ENCODE results near the gene RPH3AL.
"Not testable (repeated sequence)": the region's sequence is repeated elsewhere in the genome, so short reads cannot be mapped to it uniquely, and the experiment has no call there.

RPH3AL gene

DNA sequence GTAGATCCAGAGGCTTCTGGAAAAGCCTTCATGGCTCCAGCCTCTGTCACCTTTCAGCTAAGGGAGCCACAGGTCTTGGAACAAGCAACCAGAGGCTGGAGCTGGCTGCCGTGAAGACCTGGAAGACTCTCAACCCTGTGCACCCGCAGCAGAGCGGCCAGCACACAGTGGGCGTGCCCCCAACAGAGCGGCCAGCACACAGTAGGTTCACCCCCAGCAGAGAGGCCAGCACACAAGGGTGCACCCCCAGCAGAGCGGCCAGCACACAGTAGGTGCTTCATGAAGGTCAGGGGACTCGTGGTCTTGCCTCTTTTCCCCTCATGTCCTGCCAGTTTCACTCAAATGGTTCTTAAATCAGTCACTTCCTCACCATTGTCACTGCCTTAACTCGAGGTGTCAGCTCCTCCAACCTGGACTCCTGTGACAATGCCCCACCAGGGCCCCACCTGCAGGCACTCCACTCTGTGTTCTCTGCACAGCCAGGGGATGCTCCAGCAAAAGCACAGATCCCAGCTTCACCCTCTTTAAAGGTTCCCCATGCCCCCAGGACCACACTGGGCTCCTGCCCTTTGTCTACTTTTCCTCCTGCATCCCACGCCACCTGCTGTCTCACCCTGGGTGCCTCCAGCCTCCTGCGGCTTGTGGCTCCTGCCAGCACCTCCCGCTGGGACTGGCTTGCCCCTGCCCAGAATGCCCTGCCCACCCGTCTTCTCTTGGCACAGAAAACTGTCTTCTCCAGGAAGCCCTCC is 128.7 kb downstream of the RPH3AL start:
- no peaks in the 10 kb centered on the region for H3K27me3 Mint-ChIP-seq
- peak overlapping the region in 1 of 2 donors; percentile 8 for H3K27ac Mint-ChIP-seq
- no peak for ATAC-seq (replicated peaks)
- no peaks in the 10 kb centered on the region for H3K9me3 Mint-ChIP-seq
- DNase-seq: no peak
- H3K4me3 Mint-ChIP-seq: no peak overlapping the region
- peaks cover 0 to 5% of the 10 kb centered on the region in 2 donors for H3K4me1 Mint-ChIP-seq (ENCODE audit: low read depth in 2 of 2)
- H3K36me3 Mint-ChIP-seq (ENCODE audit: insufficient read depth): no peaks in the 10 kb centered on the region

DNA sequence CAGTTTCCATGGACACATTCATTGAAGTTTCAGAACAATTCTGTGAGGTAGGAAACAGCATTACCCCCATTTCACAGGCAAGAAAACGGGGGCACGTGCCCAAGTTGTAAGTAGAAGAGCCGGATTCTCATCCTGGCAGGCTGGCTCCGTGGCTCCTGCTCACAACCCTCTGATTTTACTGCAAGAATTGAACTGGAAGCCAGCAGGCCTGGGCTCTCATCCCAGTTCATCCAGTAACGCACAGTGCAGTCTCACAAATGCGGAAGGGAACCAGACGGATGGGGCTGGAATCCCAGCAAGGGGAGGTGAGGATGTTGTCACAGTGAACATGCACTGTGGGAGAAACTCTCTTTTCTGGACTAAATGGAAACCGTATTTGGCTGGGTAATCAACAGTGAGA is 130.4 kb downstream of the RPH3AL start:
- H3K27ac Mint-ChIP-seq: no peak overlapping the region
- no peaks in the 10 kb centered on the region for H3K9me3 Mint-ChIP-seq
- DNase-seq (no peak), ATAC-seq (replicated peaks) (no peak)
- H3K4me3 Mint-ChIP-seq: no peak overlapping the region
- no peaks in the 10 kb centered on the region for H3K27me3 Mint-ChIP-seq
- H3K36me3 Mint-ChIP-seq (ENCODE audit: insufficient read depth): no peaks in the 10 kb centered on the region
- peaks cover 0 to 5% of the 10 kb centered on the region in 2 donors for H3K4me1 Mint-ChIP-seq (ENCODE audit: low read depth in 2 of 2)

DNA sequence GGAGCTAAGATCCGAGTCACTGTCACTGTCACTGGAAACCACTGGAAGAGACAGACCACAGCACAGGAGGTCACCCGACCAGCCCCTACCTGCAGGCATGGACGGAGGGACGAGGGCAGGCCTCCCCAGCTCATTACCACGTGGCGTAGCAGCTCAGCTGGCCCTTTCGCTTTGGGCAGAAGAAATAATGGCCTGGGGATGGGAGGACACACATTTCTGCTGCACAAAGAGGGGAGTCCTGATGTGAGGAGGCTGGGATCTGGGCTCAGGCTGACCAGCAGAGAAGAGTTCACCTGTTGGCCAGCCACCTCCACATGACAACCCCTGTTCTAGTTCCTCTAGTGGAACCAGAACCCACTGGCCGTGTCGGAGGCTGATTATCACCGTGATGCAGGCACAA is 132.9 kb downstream of the RPH3AL start:
- peaks cover 0 to 6% of the 10 kb centered on the region in 2 donors for H3K4me1 Mint-ChIP-seq (ENCODE audit: low read depth in 2 of 2)
- no peak for DNase-seq
- H3K27ac Mint-ChIP-seq: no peak overlapping the region
- no peak overlapping the region for H3K4me3 Mint-ChIP-seq
- H3K36me3 Mint-ChIP-seq (ENCODE audit: insufficient read depth): no peaks in the 10 kb centered on the region
- no peaks in the 10 kb centered on the region for H3K27me3 Mint-ChIP-seq
- no peaks in the 10 kb centered on the region for H3K9me3 Mint-ChIP-seq
- ATAC-seq (replicated peaks): no peak

GRCh38 chr17:218432-219110 is 134.0 kb downstream of the RPH3AL start:
- H3K27me3 Mint-ChIP-seq: no peaks in the 10 kb centered on the region
- ATAC-seq (replicated peaks) (no peak), DNase-seq (no peak)
- H3K4me1 Mint-ChIP-seq (ENCODE audit: low read depth in 2 of 2): peaks cover 0 to 6% of the 10 kb centered on the region in 2 donors
- H3K27ac Mint-ChIP-seq: no peak overlapping the region
- H3K36me3 Mint-ChIP-seq (ENCODE audit: insufficient read depth): no peaks in the 10 kb centered on the region
- no peak overlapping the region for H3K4me3 Mint-ChIP-seq
- no peaks in the 10 kb centered on the region for H3K9me3 Mint-ChIP-seq

- no peak for ATAC-seq (replicated peaks)
- no peak overlapping the region for H3K27ac Mint-ChIP-seq
- no peak for DNase-seq
- H3K4me3 Mint-ChIP-seq: no peak overlapping the region
- no peaks in the 10 kb centered on the region for H3K36me3 Mint-ChIP-seq (ENCODE audit: insufficient read depth)
- H3K4me1 Mint-ChIP-seq (ENCODE audit: low read depth in 2 of 2): peaks cover 0 to 2% of the 10 kb centered on the region in 2 donors
- H3K9me3 Mint-ChIP-seq: no peaks in the 10 kb centered on the region
- H3K27me3 Mint-ChIP-seq: no peaks in the 10 kb centered on the region
Measured at GRCh38 chr17:216625-217024, 136.0 kb downstream of the RPH3AL start.

- DNase-seq; H3K27ac Mint-ChIP-seq; H3K36me3 Mint-ChIP-seq (ENCODE audit: insufficient read depth); H3K4me3 Mint-ChIP-seq; H3K9me3 Mint-ChIP-seq; ATAC-seq (replicated peaks); H3K4me1 Mint-ChIP-seq (ENCODE audit: low read depth in 2 of 2); H3K27me3 Mint-ChIP-seq: not testable (repeated sequence)
Measured at GRCh38 chr17:215563-216478, 136.8 kb downstream of the RPH3AL start.

DNA sequence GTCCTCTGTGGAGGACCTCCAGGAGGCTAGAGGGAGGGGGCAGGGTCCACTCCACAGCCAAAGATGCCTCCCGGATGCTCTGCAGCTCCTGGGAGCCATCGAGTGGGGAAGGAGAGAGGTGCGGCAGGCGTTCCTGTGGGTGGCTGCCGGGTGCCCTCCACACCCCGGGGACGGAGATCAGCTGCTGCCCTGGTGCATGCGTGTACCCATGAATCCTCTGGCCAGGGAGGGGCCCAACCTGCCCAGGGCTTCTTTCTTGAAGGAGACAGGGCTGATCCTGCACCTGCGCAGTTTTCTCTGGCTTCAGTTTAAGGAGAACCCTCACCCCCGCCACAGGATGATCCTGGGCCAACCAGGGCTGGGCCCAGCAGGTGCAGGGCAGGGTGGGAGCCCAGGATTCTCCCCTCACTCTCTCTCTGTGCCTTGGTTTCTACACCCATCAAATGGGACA is 137.7 kb downstream of the RPH3AL start:
- Mint-ChIP-seq H3K27ac (no peak overlapping the region), H3K9me3 (no peaks in the 10 kb centered on the region), H3K27me3 (no peaks in the 10 kb centered on the region), H3K4me3 (no peak overlapping the region), H3K4me1 (ENCODE audit: low read depth in 2 of 2) (peaks cover 0 to 2% of the 10 kb centered on the region in 2 donors), H3K36me3 (ENCODE audit: insufficient read depth) (no peaks in the 10 kb centered on the region)
- ATAC-seq (replicated peaks): no peak
- DNase-seq: no peak

- Mint-ChIP-seq H3K4me3 (no peak overlapping the region), H3K36me3 (ENCODE audit: insufficient read depth) (no peaks in the 10 kb centered on the region), H3K9me3 (peaks cover 3 to 4% of the 10 kb centered on the region in 2 donors), H3K27me3 (peaks cover 0 to 5% of the 10 kb centered on the region in 2 donors), H3K4me1 (ENCODE audit: low read depth in 2 of 2) (peaks cover 0 to 2% of the 10 kb centered on the region in 2 donors), H3K27ac (no peak overlapping the region)
- DNase-seq (no peak), ATAC-seq (replicated peaks) (no peak)
Measured at GRCh38 chr17:213286-214105, 139.1 kb downstream of the RPH3AL start.

GRCh38 chr17:210402-210801 is 142.2 kb downstream of the RPH3AL start:
- Mint-ChIP-seq H3K9me3 (peaks cover 3 to 12% of the 10 kb centered on the region in 2 donors), H3K27ac (no peak overlapping the region), H3K36me3 (ENCODE audit: insufficient read depth) (no peaks in the 10 kb centered on the region), H3K4me1 (ENCODE audit: low read depth in 2 of 2) (peaks cover 0 to 2% of the 10 kb centered on the region in 2 donors), H3K4me3 (no peak overlapping the region), H3K27me3 (peaks cover 0 to 5% of the 10 kb centered on the region in 2 donors)
- ATAC-seq (replicated peaks) (no peak), DNase-seq (no peak)

DNA sequence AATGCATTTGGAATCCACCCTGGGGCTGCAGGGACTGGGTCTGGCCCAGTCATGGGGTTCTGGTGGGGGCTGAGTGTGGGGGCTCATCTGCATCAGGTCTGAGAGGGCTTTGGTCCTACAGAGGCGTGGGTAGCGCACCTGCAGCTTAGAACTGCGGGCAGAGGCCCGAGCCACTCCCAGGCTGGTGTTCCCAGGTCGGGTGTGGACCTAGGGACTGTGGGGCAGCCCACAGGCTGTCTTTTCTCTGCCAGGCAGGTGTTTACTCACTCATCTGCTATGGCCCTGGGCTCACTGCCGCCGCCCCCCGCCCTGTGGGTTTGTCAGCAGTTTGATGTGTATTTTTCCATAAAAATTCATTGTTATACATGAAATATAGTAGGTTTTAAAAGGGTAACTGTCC is 144.2 kb downstream of the RPH3AL start:
- Mint-ChIP-seq H3K27me3 (peaks cover 0 to 5% of the 10 kb centered on the region in 2 donors), H3K36me3 (ENCODE audit: insufficient read depth) (no peaks in the 10 kb centered on the region), H3K4me3 (no peak overlapping the region), H3K27ac (no peak overlapping the region), H3K4me1 (ENCODE audit: low read depth in 2 of 2) (no peaks in the 10 kb centered on the region), H3K9me3 (peaks cover 3 to 12% of the 10 kb centered on the region in 2 donors)
- DNase-seq: no peak
- no peak for ATAC-seq (replicated peaks)

GRCh38 chr17:207775-208174 is 144.8 kb downstream of the RPH3AL start:
- ATAC-seq (replicated peaks): no peak
- H3K27ac Mint-ChIP-seq: no peak overlapping the region
- peaks cover 3 to 12% of the 10 kb centered on the region in 2 donors for H3K9me3 Mint-ChIP-seq
- no peaks in the 10 kb centered on the region for H3K4me1 Mint-ChIP-seq (ENCODE audit: low read depth in 2 of 2)
- no peaks in the 10 kb centered on the region for H3K36me3 Mint-ChIP-seq (ENCODE audit: insufficient read depth)
- no peak for DNase-seq
- peaks cover 0 to 5% of the 10 kb centered on the region in 2 donors for H3K27me3 Mint-ChIP-seq
- no peak overlapping the region for H3K4me3 Mint-ChIP-seq

- Mint-ChIP-seq H3K4me1 (ENCODE audit: low read depth in 2 of 2) (no peaks in the 10 kb centered on the region), H3K36me3 (ENCODE audit: insufficient read depth) (no peaks in the 10 kb centered on the region), H3K9me3 (peaks cover 3 to 12% of the 10 kb centered on the region in 2 donors), H3K4me3 (no peak overlapping the region), H3K27me3 (peaks cover 0 to 5% of the 10 kb centered on the region in 2 donors), H3K27ac (no peak overlapping the region)
- DNase-seq: no peak
- no peak for ATAC-seq (replicated peaks)
Measured at GRCh38 chr17:206941-207560, 145.6 kb downstream of the RPH3AL start.

Measured in effector memory CD8-positive, alpha-beta T cell (primary cell).